Esophagus muscularis mucosa (tissue), 4 donors: Measurements from ENCODE around the gene FAM171A1. TPM values are rescaled to one million over a fixed set of nuclear protein-coding genes. Genes with fewer than 3 reads are reported as not detected.

Experiments used
- DNase-seq: peaks from one replicate; pipeline ENCODE4 v3.0.0-alpha.2; 2017; ENCODE audit errors: extremely low spot score
- H3K27ac ChIP-seq, 4 donors: fragments of 200-600 bp; sonication (generic); replicated peaks in 1 of 4; 1 replicate in 3 of 4; 2 replicates in 1 of 4; pipeline ENCODE4 v1.5.1; 2016 to 2019; ENCODE audit warnings: mild to moderate bottlenecking in 1 of 4
- H3K27me3 ChIP-seq, 4 donors: fragments of 200-600 bp; sonication (generic); one replicate each; pipeline versions ENCODE4 v1.5.1 to v1.6.0; 2016 to 2019
- H3K36me3 ChIP-seq, 4 donors: fragments of 200-600 bp; sonication (generic); one replicate each; pipeline ENCODE4 v1.5.1; 2016 to 2019
- H3K4me1 ChIP-seq, 4 donors: fragments of 200-600 bp; sonication (generic); one replicate each; pipeline ENCODE4 v1.5.1; 2016 to 2019
- H3K4me3 ChIP-seq, 4 donors: fragments of 200-600 bp; sonication (generic); 1 replicate in 2 of 4; 2 replicates in 2 of 4; pipeline ENCODE4 v1.5.1; 2016 to 2019; ENCODE audit warnings: mild to moderate bottlenecking in 4 of 4, moderate library complexity in 1 of 4
- H3K9me3 ChIP-seq, 4 donors: fragments of 200-600 bp; sonication (generic); 1 replicate in 3 of 4; 2 replicates in 1 of 4; pipeline ENCODE4 v1.5.1; 2016 to 2019
- CTCF ChIP-seq, 3 experiments: fragments of 200-600 bp in 2 of 3; fragments of 450-650 bp in 1 of 3; sonication (generic) in 2 of 3; IDR thresholded peaks; one replicate each; pipeline ENCODE4 v1.5.1; 2017 to 2019; ENCODE audit warnings: antibody characterized with exemption in 3 of 3, mild to moderate bottlenecking in 2 of 3, moderate library complexity in 1 of 3
- EP300 ChIP-seq: sonication (generic); formaldehyde crosslinking; IDR thresholded peaks from one replicate; pipeline ENCODE4 v1.6.1; 2017; ENCODE audit warnings: antibody characterized with exemption
- POLR2A ChIP-seq: fragments of 450-650 bp; IDR thresholded peaks from one replicate; pipeline ENCODE4 v1.6.1; 2017; ENCODE audit warnings: antibody characterized with exemption, moderate library complexity, mild to moderate bottlenecking, low read depth
- POLR2AphosphoS5 ChIP-seq, 2 donors: sonication (generic); formaldehyde crosslinking; IDR thresholded peaks; one replicate each; pipeline ENCODE4 v1.6.1; 2017; ENCODE audit warnings: antibody characterized with exemption in 2 of 2
- WGBS: methylation state at CpG from one replicate; pipeline ENCODE4 v1.1.5; 2018; 5-methylcytosine and 5-hydroxymethylcytosine counted together
- intact Hi-C: fragments of 100-400 bp; cut with DNase I; formaldehyde crosslinking; loops from one replicate; pipeline ENCODE4 v1.15.1; 2023
- total RNA-seq, 4 donors: library from RNA; depleted of rRNA; stranded (reverse); fragments of >200 nt; gene quantifications; one replicate each; pipeline versions ENCODE4 v1.1.0 to v1.2.1, GENCODE V29; 2016

Gene FAM171A1
- total RNA-seq, 4 donors from 2014 or later, result 7.1 to 15.0 (median 12.6) TPM

GRCh38 chr10:15223174-15223573, 147.9 kb downstream of the FAM171A1 start:
- Histone ChIP-seq H3K27me3 (no peaks in the 10 kb centered on the region), H3K9me3 (no peaks in the 10 kb centered on the region), H3K4me3 (no peak overlapping the region), H3K4me1 (no peaks in the 10 kb centered on the region), H3K27ac (no peak overlapping the region), H3K36me3 (peaks cover 0 to 20% (median 2%) of the 10 kb centered on the region in 4 donors)
- no peak for TF ChIP-seq EP300
- TF ChIP-seq POLR2A, result no peak
- TF ChIP-seq POLR2AphosphoS5 (IDR thresholded peaks at IDR 0.05), result no peak
- TF ChIP-seq CTCF (IDR thresholded peaks at IDR 0.05), result no peak
- intact Hi-C loops, result no loop called here
- no peak for DNase-seq
- 60% methylated on average over 6 of the region's 6 CpGs for WGBS

GRCh38 chr10:15222511-15222910, 148.6 kb downstream of the FAM171A1 start:
- no peaks in the 10 kb centered on the region for H3K4me1 ChIP-seq
- 100% methylated on average over 2 of the region's 10 CpGs for WGBS
- TF ChIP-seq POLR2AphosphoS5 (IDR thresholded peaks at IDR 0.05) (no peak), CTCF (IDR thresholded peaks at IDR 0.05) (no peak), POLR2A (no peak), EP300 (no peak)
- no peak for DNase-seq
- no peaks in the 10 kb centered on the region for H3K27me3 ChIP-seq
- intact Hi-C loops, result no loop called here
- no peak overlapping the region for H3K27ac ChIP-seq
- H3K36me3 ChIP-seq, result peaks cover 0 to 23% (median 2%) of the 10 kb centered on the region in 4 donors
- H3K4me3 ChIP-seq, result no peak overlapping the region
- no peaks in the 10 kb centered on the region for H3K9me3 ChIP-seq

GRCh38 chr10:15220445-15220844, 150.6 kb downstream of the FAM171A1 start:
- Histone ChIP-seq H3K27ac (no peak overlapping the region), H3K4me3 (no peak overlapping the region), H3K4me1 (no peaks in the 10 kb centered on the region), H3K36me3 (peaks cover 0 to 23% (median 2%) of the 10 kb centered on the region in 4 donors), H3K27me3 (no peaks in the 10 kb centered on the region), H3K9me3 (no peaks in the 10 kb centered on the region)
- DNase-seq, result no peak
- TF ChIP-seq POLR2A (no peak), CTCF (IDR thresholded peaks at IDR 0.05) (no peak), EP300 (no peak), POLR2AphosphoS5 (IDR thresholded peaks at IDR 0.05) (no peak)
- WGBS, result 86% methylated on average over 3 of the region's 3 CpGs
- intact Hi-C loops, result no loop called here

- Histone ChIP-seq H3K4me1 (no peaks in the 10 kb centered on the region), H3K9me3 (no peaks in the 10 kb centered on the region), H3K27ac (no peak overlapping the region), H3K27me3 (no peaks in the 10 kb centered on the region), H3K4me3 (no peak overlapping the region), H3K36me3 (peaks cover 0 to 45% (median 12%) of the 10 kb centered on the region in 4 donors)
- WGBS, result 93% methylated on average over 6 of the region's 6 CpGs
- intact Hi-C loops, result no loop called here
- DNase-seq, result no peak
- no peak for TF ChIP-seq POLR2AphosphoS5 (IDR thresholded peaks at IDR 0.05)
- TF ChIP-seq POLR2A, result no peak
- TF ChIP-seq EP300, result no peak
- no peak for TF ChIP-seq CTCF (IDR thresholded peaks at IDR 0.05)
These were observed 154.4 kb downstream of the FAM171A1 start for GRCh38 chr10:15216700-15217099.

- Histone ChIP-seq H3K36me3 (peaks cover 0 to 35% (median 10%) of the 10 kb centered on the region in 4 donors), H3K4me3 (no peak overlapping the region), H3K4me1 (peaks cover 5 to 9% (median 6%) of the 10 kb centered on the region in 4 donors), H3K27ac (no peak overlapping the region), H3K27me3 (no peaks in the 10 kb centered on the region), H3K9me3 (no peaks in the 10 kb centered on the region)
- WGBS, result 94% methylated on average over 13 of the region's 17 CpGs
- DNase-seq, result no peak
- intact Hi-C loops, result no loop called here
- no peak for TF ChIP-seq EP300
- TF ChIP-seq CTCF (IDR thresholded peaks at IDR 0.05), result no peak
- no peak for TF ChIP-seq POLR2AphosphoS5 (IDR thresholded peaks at IDR 0.05)
- TF ChIP-seq POLR2A, result no peak
These were observed 156.9 kb downstream of the FAM171A1 start for GRCh38 chr10:15214237-15214636.
